GM18526 (cell line): Measurements from ENCODE around the gene STAT6.

Experiments
- POLR2A ChIP-seq: IDR thresholded peaks from 3 replicates; pipeline ENCODE4 v1.6.1; 2011; ENCODE audit not compliant: insufficient read length; ENCODE audit errors: extremely low read depth

Gene STAT6

DNA sequence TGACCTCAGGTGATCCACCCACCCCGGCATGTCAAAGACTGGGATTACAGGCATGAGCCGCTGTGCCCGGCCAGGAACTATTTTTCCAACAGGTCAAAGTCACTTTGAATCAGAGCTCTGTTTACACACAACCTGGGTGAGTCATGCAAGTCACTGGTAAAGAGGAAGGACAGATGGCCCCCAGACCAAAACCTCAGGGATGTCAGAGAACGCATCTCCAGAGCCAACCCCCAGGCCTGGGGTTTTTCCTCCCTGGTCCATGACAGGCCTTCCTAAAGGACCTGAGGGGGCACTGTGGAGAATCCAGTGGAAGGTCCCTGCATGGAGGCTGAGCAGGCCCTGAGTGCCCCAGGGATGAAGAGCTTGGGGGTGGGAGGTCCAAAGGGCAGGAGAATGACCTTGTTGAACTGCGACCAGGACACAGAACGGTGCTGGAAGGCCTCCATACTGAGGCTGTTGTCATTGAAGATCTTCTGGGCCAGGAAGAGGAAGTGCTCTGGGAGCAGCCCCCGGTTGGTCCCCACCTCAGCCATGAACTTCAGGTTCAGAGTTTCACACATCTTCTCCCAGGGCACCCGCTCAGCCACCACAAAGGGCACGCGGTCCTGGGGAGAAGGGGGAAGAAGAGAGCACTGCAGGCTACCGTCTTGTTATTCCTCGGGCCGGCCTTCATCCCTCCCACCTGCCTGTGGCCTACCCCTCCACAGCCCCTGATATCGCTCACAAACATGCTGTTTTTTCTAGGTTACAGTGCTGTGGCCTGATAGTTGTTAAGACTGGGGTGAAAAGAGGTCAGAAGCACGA, 9.1 kb downstream of the STAT6 start:
- no peak for TF ChIP-seq POLR2A

DNA sequence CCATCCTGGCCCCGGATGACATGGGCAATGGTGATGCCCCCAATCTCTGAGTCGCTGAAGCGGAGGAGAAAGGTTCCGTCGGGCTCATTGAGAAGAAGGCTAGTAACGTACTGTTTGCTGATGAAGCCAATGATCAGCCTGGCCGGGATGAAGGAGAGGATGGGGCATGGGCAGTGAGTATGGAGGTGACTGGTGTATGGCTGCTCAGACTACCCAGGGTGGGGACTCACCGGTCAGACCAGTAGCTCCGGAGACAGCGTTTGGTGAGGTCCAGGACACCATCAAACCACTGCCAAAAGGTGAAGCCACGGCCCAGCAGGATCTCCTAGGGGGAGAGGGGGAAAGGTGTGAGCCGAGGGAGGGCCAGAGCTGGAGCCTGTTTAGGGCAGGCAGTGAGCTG, 11.4 kb downstream of the STAT6 start:
- no peak for TF ChIP-seq POLR2A

DNA sequence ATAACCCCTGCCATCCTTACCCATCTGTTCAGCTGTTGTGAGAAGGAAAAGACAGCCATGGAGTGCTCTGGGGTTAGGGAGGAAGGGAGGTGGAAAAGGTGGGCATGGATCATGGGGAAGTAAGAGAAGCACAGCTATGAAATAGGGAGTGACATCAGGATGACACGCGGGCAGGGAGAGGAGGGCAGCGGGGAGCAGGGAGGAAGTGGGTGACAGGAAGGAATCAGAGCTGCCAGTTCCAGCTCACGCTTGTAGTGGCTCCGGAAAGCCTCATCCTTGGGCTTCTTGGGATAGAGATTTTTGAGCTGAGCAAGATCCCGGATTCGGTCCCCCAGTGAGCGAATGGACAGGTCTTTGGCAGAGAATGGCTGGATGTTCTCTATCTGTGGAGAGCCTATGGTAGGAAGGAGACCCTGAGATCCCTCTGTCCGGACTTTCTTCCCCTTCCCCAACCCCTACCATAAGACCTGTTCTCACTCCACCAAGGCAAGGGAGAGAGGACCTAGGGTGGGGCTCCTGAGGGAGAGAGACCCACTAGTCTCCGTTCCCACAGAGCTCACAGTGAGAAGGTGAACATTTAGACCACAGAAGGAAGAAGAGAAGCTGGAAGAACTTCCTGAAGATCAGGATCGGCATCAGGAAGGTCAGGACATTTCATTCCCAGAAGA, 12.0 kb downstream of the STAT6 start:
- no peak for TF ChIP-seq POLR2A

DNA sequence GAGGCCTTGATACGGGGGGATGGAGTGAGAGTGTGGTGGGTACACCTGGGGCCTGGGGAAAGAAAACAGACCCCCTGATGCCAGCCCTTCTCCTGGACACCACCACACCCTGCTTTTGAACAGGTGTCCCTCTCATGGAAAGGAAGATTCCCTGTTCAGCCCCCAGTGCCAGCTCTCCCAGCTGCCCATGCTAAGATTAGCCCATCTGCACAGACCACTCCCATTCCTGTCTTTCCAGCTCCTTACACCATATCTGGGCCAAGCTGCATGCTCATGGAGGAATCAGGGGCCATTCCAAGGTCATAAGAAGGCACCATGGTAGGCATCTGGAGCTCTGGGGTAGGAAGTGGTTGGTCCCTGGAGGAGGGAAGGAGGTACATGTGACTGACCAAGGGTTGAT, 12.6 kb downstream of the STAT6 start:
- no peak for TF ChIP-seq POLR2A

DNA sequence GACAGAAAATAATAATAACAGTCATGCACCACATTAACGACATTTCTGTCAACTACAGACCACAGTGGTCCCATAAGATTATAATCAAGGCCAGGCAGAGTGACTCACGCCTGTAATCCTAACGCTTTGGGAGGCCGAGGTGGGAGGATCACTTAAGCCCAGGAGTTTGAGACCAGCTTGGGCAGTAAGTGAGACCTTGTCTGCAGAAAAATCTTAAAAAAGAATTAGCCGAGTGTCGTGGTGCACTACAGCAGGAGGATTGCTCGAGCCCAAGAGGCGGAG, 13.7 kb downstream of the STAT6 start:
- no peak for TF ChIP-seq POLR2A

DNA sequence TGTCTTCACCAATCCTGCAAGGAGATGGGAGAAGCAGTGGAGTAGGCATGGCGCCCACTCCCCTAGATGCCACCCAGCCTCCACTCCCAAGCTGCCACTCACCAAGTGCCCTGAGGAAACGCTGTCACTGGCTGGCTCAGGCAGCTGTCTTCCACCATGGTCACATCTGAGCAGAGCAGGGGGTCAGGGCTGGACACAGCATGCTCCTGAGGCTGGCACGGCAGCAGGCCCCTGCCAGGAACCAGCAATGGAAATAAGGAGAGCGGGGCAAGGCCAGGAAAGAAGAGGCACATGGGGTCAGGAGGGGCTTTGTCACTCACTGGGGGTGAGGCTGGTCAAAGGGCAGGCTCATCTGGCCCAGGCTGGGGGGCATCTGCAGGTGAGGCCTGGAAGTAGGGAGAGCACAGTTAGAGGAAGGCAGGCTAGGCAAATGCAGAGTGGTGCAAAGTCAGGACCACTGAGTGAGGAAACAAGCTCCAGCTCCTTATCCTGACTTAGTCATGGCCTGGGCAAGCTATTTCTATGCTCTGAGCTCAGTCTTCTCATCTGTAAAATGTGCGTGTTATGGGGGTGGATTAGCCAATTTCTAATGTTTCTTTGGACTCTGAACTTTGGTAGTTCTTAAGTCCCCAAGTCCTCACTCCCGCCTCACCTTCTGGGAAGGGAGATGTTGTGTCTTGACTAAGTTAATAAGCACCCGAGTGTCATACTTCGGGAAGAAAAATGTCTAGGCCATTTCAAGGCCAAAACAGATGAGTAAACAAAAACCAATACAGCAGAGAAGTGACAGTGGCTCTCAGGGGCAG, 14.2 kb downstream of the STAT6 start:
- TF ChIP-seq POLR2A = peak; percentile 3

DNA sequence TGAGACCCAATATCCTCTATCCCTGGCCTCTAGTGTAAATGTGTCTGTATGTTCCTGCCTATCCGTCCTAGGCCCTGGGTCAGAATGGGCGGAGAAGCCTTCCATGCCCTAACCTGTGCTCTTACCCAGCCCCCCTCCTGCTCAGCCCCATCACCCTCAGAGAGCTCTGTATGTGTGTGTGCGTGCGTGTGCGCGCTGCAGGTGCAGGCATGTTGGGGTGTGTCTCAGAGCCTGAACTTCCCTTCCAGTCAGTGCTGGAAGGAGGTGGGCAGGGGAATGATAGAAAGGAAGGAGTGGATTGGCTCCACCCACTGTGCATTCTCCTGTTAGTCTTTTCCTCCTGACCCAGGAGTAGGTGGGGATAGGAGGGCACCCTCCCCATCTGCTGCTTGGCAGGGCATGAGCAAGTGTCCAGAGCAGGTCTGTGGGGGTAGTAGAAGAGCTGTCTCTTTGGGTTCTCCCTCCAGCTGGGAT, 15.0 kb downstream of the STAT6 start:
- no peak for TF ChIP-seq POLR2A

DNA sequence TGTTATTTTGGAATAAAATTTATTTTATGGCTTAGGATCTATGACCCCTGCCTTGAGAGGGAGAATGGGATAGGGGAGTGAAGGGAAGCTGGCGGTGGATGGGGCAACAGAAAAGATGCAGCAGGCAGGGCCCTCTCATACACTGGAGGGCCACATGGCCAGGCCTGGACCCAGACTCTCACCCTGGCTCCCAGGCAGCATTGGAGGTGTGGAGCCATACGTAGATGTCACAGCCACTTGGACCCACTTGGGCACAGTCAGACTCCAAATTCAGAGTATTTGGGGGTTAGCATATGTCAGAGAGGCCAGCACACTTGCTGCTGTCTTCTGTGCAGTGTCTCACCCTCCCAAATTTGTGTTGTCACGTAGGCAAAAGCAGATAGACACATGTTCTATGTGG, 15.7 kb downstream of the STAT6 start:
- TF ChIP-seq POLR2A = peak; percentile 23

DNA sequence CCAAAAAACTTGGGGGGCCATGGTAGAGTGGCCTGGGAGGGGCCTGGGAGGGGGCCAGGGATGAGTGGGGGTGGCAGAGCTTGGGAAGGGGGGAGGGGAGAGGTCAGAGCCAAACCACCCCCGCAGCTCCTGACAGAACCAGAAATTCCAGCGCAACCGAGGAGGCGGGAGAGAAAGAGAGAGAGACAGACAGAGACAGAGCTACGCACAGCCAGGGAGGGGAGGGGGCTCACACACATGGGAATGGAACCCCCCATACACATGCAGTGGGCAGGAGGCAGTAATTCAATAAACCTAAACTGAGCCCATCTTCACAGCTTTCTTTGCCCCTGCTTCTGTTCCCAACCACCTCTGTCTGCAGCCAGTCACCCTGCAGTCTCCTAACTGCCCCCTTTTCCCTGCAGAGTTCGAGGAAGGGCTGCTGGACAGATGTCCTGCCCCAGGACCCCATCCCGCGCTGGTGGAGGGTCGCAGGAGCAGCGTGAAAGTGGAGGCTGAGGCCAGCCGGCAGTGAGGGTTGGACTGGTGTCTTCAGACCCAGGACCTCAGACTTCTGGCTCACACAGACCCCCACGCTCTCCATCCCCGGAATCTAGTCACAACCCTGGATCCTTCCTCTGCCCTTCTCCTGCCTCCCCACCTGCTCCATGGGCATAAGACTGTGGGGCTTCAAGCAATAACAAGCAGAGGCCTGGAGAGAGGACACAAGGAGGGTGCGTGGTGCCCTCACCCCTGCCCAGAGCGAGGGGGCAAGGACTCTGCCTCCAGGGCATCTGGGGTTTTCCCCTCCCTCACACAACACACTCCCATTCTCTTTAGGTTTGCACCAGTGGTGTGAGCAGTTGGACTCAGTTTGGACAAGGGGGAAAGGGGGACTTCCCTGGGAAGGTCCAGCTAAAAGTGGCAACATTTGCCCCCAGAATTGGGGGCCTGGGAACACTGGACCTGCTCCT, 16.7 kb downstream of the STAT6 start:
- TF ChIP-seq POLR2A = peak; percentile 37

DNA sequence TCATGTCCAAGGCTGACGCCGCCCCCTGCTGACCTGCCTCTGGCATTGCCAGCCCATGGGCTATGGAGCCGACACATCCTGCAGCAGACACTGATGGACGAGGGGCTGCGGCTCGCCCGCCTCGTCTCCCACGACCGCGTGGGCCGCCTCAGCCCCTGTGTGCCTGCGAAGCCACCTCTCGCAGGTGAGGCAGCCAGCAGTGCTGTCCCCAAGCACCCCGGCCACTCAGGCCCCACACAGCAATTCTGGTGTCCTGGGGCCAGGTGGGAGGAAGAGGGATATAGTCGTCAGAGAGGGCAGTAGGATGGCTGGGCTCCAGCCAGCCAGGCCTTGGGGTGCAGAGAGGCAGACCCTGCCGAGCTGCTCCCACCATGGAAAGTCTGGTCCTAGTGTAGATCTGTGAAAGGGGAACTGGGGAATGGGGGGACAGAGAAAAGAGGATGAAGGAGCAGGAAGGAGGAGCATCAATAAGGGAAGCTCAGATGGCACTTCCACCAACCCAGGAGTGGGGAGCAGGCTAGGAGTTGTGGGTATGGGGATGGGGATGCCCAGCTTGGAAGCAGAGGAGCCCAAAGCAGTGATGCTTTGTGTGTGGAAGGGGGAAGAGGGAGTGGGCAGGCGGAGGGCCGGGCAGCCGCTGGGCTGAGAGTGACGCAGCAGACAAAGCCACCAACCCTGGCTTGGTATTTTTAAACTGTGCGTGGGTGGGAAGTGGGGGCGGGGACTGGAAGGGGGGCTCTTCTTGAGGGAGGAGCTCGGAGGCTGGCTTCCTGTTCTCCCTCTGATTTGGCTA, 17.6 kb downstream of the STAT6 start:
- peak; percentile 62 for TF ChIP-seq POLR2A

DNA sequence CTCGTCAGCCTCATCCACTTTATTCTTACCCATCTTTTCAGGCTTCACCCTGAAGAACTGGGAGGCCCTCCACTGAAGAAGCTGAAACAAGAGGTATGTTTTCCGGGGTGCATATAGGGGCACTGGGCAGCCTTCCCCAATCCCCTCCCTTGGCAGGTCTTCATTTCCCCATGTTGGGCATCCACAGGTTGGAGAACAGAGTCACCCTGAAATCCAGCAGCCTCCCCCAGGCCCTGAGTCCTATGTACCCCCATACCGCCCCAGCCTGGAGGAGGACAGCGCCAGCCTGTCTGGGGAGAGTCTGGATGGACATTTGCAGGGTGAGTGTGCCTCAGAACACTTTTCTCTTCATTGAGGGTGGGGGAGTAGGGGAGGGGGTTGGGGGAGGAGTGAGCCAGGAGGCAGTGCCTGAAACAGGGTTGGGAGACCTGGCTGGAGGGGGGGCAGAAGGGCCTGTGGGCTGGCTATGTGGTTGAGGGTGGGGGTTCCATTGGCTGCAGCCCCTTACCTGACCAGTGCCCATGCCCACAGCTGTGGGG, 18.2 kb downstream of the STAT6 start:
- no peak for TF ChIP-seq POLR2A

DNA sequence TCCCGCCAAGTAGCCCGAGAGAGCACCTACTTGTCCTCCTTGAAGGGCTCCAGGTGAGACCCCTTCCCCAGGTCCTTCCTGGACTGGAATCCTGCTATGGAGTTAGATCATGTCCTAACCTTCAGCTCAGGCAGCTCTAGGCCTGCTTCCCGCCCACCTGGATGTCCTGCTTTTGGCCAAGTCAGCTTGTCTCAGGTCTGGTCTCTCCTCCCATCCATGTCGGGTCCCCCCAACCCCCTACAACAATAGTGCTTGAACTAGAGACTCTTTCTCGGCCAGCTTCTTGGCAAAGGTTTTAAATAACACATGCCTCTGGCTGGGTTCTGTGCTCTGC, 18.7 kb downstream of the STAT6 start:
- no peak for TF ChIP-seq POLR2A

DNA sequence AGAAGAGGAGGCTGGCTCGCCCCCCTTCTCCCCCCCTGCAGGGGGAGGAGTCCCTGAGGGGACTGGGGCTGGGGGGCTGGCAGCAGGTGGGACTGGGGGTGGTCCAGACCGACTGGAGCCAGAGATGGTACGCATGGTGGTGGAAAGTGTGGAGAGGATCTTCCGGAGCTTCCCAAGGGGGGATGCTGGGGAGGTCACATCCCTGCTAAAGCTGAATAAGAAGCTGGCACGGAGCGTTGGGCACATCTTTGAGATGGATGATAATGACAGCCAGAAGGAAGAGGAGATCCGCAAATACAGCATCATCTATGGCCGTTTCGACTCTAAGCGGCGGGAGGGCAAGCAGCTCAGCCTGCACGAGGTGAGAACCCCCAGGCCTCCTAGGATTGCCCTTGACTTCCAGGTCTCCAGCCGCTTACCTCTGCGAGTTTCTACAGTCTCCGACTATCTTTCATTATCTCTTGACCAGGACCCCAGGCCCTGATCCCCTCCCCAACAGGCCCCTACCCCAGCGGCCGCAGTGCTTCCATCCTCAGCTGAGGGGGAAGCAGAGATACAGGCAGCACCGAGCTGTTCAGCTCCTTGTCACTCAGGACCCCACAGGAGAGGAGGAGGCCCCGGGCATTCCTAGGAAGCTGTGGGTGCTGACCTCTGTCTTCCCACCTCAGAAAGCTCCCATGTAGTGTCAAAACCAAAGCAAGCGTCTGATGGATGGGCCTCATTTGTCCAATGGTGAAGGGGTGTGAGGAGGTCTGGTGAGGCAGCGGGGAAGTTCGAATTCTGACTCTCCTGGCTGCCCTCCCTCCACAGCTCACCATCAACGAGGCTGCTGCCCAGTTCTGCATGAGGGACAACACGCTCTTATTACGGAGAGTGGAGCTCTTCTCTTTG, 19.3 kb downstream of the STAT6 start:
- TF ChIP-seq POLR2A = no peak
